ENCODE measurements around the gene RPP38. TPM values are rescaled to one million over a fixed set of nuclear protein-coding genes. Genes with fewer than 3 reads are reported as not detected.

Gene RPP38
- total RNA-seq, 1 experiment from 2014 or later, result 15.9 TPM

DNA sequence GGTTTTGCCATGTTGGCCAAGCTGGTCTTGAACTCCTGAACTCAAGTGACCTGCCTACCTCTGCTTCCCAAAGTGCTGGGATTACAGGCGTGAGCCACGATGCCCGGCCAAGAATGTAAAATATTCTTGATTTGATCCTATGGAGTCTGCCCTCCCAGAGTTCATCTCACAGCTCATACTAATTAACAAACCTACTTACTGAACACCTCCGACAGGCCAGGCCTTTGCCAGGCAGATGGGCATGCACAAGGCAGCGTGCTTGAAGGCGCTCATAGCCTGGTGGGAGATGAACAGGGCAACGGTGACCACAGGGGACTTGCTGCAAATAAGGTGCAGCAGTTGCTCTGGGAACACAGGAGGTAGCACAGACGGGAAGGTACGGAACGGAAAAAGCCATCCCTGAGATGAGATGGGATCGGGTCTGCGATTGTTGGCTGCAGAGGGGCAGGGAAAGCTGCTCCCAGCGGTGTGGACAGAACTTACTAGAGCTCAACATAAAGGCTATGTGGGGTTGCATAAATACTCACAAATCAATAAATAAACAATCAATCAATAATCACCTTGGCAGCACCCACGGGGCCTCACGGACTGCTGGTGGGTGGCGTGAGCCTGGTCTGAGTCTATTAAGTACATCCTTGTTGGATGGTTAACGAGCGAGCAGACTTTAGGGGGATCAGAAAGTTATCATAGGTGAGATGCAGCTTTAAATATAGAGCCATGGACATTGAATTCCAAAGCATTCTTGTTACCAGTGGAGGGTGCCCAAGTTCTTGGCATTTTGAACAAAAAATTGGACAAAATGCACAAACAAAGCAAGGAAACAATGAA, 13.3 kb upstream of the RPP38 start:
- H3F3A ChIP-seq (ENCODE audit: insufficient read depth, low read depth), result peaks cover 4% of the 10 kb centered on the region; the same call in 1 of the 2 replicates
- no peak for DNase-seq
- H3K27ac ChIP-seq, result peak overlapping the region; percentile 44
- H2AFZ ChIP-seq, result peak overlapping the region; percentile 82
- no peaks in the 10 kb centered on the region for H3K9me3 ChIP-seq (ENCODE audit: insufficient read depth, low read depth)
- H3K4me3 ChIP-seq, result peak overlapping the region; percentile 58
- H3K9me2 ChIP-seq (ENCODE audit: insufficient read depth), result no peaks in the 10 kb centered on the region
- no peaks in the 10 kb centered on the region for H3K27me3 ChIP-seq (ENCODE audit: insufficient read depth, low read depth)
- peak overlapping the region; percentile 89 for H3K4me2 ChIP-seq
- intact Hi-C loops (cut with micrococcal nuclease; ENCODE audit: unreplicated experiment), result loop anchor here (1.0 kb wide), 2 partner anchors 93 to 130 kb away; partner anchors contain the start of gene DCLRE1C
- peaks cover 10% of the 10 kb centered on the region for H3K4me1 ChIP-seq (replicated peaks; ENCODE audit: insufficient read depth)
- no peaks in the 10 kb centered on the region for H4K20me1 ChIP-seq (ENCODE audit: insufficient read depth)
- ChIA-PET POLR2A (ENCODE audit: unreplicated experiment) (no interaction called here), CTCF (interaction anchor here (0.8 kb wide), 1 partner anchor 131 kb away, joined by 3 read pairs; no protein-coding TSS in a partner anchor)
- no peaks in the 10 kb centered on the region for H3K79me2 ChIP-seq (ENCODE audit: low read depth)
- H3K36me3 ChIP-seq (ENCODE audit: low read depth), result no peaks in the 10 kb centered on the region
- TF ChIP-seq EZH2 (IDR thresholded peaks at IDR 0.05; ENCODE audit: low read depth) (no peak), CTCF (conservative IDR thresholded peaks at IDR 0.05) (no peak; the same call in 1 of the 2 replicates)
- TSS peak; percentile 15 for BruUV-seq (replicated peaks)

GRCh38 chr10:15084502-15084922, 12.6 kb upstream of the RPP38 start:
- Histone ChIP-seq H3K9me3 (ENCODE audit: insufficient read depth, low read depth) (no peaks in the 10 kb centered on the region), H3K9me2 (ENCODE audit: insufficient read depth) (no peaks in the 10 kb centered on the region), H3K4me2 (peak overlapping the region; percentile 89), H3K4me1 (replicated peaks; ENCODE audit: insufficient read depth) (peaks cover 10% of the 10 kb centered on the region), H3K27me3 (ENCODE audit: insufficient read depth, low read depth) (no peaks in the 10 kb centered on the region), H3F3A (ENCODE audit: insufficient read depth, low read depth) (peaks cover 4% of the 10 kb centered on the region; the same call in 1 of the 2 replicates), H3K79me2 (ENCODE audit: low read depth) (no peaks in the 10 kb centered on the region), H3K4me3 (peak overlapping the region; percentile 58), H4K20me1 (ENCODE audit: insufficient read depth) (no peaks in the 10 kb centered on the region), H2AFZ (peak overlapping the region; percentile 82), H3K27ac (peak overlapping the region; percentile 44), H3K36me3 (ENCODE audit: low read depth) (no peaks in the 10 kb centered on the region)
- CTCF ChIA-PET, result interaction anchor here (0.8 kb wide), 1 partner anchor 131 kb away, joined by 3 read pairs; no protein-coding TSS in a partner anchor
- no TSS peak for BruUV-seq (replicated peaks)
- peak; percentile 75 to 96 for DNase-seq
- POLR2A ChIA-PET (ENCODE audit: unreplicated experiment), result interaction anchor here (0.6 kb wide), 1 partner anchor 130 kb away, joined by 3 read pairs; the partner anchor contains the start of gene DCLRE1C
- intact Hi-C loops (cut with micrococcal nuclease; ENCODE audit: unreplicated experiment), result loop anchor here (1.0 kb wide), 2 partner anchors 93 to 130 kb away; partner anchors contain the start of gene DCLRE1C
- TF ChIP-seq CTCF (conservative IDR thresholded peaks at IDR 0.05), result no peak
- no peak for TF ChIP-seq EZH2 (IDR thresholded peaks at IDR 0.05; ENCODE audit: low read depth)

GRCh38 chr10:15088428-15089261, 8.5 kb upstream of the RPP38 start, which contains the start of gene ACBD7:
Gene ACBD7, minus strand, starts transcription at chr10:15088776. Its CDS starts 48 bp downstream, at chr10:15088728.
- POLR2A ChIA-PET (ENCODE audit: unreplicated experiment), result no interaction called here
- H2AFZ ChIP-seq, result peak within 1 kb of the TSS; percentile 79

More at GRCh38 chr10:15088428-15089261, 8.5 kb upstream of the RPP38 start, which contains the start of gene ACBD7:
- no TSS peak for BruUV-seq (replicated peaks)
- Histone ChIP-seq H3K27me3 (ENCODE audit: insufficient read depth, low read depth) (no peaks in the 10 kb centered on the region), H3K36me3 (ENCODE audit: low read depth) (no peaks in the 10 kb centered on the region), H3K4me3 (peak within 1 kb of the TSS; percentile 60; the same call in 1 of the 2 replicates), H3K4me1 (replicated peaks; ENCODE audit: insufficient read depth) (peaks cover 5% of the 10 kb centered on the region), H3K27ac (no peak within 1 kb of the TSS), H3K9me3 (ENCODE audit: insufficient read depth, low read depth) (no peaks in the 10 kb centered on the region), H4K20me1 (ENCODE audit: insufficient read depth) (no peaks in the 10 kb centered on the region), H3K9me2 (ENCODE audit: insufficient read depth) (no peaks in the 10 kb centered on the region), H3F3A (ENCODE audit: insufficient read depth, low read depth) (peaks cover 4% of the 10 kb centered on the region; the same call in 1 of the 2 replicates), H3K4me2 (peak within 1 kb of the TSS; percentile 80), H3K79me2 (ENCODE audit: low read depth) (no peaks in the 10 kb centered on the region)
- CTCF ChIA-PET, result no interaction called here
- DNase-seq, result peak; percentile 62 to 78
- TF ChIP-seq CTCF (conservative IDR thresholded peaks at IDR 0.05), result peak; percentile 30
- TF ChIP-seq EZH2 (IDR thresholded peaks at IDR 0.05; ENCODE audit: low read depth), result no peak
- intact Hi-C loops (cut with micrococcal nuclease; ENCODE audit: unreplicated experiment), result no loop called here

All from PC-9 (cell line).